Measurements from ENCODE around the gene AKAP8.

The AKAP8 gene

DNA sequence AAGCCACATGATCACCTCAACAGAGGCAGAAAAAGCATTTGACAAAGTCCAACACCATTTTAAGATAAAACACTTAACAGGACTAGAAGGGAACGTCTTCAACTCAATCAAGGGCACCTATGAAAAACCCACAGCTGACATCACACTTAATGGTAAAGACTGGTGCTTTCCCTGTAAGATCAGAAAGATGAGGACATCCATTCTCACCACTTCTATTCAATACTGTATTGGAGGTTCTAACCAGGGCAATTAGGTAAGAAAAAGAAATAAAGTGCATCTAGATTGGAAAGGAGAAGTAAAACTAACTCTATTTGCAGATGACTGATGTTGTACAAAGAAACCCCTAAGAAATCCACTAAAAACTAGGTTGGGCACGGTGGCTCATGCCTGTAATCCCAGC, 11.2 kb upstream of the AKAP8 start:
- TF ChIP-seq, protein P1, sequence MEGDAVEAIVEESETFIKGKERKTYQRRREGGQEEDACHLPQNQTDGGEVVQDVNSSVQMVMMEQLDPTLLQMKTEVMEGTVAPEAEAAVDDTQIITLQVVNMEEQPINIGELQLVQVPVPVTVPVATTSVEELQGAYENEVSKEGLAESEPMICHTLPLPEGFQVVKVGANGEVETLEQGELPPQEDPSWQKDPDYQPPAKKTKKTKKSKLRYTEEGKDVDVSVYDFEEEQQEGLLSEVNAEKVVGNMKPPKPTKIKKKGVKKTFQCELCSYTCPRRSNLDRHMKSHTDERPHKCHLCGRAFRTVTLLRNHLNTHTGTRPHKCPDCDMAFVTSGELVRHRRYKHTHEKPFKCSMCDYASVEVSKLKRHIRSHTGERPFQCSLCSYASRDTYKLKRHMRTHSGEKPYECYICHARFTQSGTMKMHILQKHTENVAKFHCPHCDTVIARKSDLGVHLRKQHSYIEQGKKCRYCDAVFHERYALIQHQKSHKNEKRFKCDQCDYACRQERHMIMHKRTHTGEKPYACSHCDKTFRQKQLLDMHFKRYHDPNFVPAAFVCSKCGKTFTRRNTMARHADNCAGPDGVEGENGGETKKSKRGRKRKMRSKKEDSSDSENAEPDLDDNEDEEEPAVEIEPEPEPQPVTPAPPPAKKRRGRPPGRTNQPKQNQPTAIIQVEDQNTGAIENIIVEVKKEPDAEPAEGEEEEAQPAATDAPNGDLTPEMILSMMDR (conservative IDR thresholded peaks at IDR 0.05; ENCODE audit: low read length) = no peak
- H3K4me3 ChIP-seq (ENCODE audit: low read length) = no peak overlapping the region
- DNase-seq (ENCODE audit: low read depth) = no peak

DNA sequence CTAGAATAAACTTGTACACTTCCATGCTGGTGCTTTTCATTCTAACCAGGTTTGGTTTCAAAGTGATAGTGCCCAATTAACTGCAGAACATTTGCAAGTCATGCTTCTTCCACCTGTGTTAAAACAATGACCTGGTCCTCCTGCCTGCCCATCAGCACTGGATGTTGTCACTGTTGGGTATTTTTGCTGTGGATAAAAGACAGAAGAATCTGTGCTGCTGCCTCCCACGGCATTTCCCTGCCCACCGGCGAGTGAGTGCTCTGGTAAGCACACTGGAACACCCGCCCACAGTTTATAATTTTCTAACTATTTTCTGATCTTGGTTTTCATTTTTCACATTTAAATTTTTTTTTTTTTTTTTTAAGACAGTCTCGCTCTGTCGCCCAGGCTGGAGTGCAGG, 2.3 kb upstream of the AKAP8 start:
- no peak overlapping the region for H3K4me3 ChIP-seq (ENCODE audit: low read length)
- TF ChIP-seq, protein P1 (conservative IDR thresholded peaks at IDR 0.05; ENCODE audit: low read length) = no peak

DNA sequence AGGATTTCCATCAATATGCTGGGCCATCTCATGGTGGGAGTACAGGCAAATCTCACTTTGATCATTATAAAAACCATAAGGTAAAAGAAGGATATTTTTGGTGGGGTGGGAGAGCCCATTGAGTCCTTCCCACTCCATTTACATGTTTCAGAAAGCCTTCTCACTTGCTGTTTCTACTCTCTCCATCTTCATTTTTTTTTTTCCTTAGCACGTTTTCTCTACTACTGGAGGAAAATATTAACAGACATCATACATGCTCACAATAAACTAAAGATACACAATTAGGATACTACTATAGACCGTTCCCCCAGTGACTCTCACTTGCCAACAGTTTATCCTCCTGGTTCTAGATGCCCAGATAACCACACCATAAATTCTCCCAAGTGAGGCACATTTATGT, 1.8 kb upstream of the AKAP8 start:
- DNase-seq (ENCODE audit: low read depth) = no peak
- H3K4me3 ChIP-seq (ENCODE audit: low read length) = no peak overlapping the region
- TF ChIP-seq, protein P1 (conservative IDR thresholded peaks at IDR 0.05; ENCODE audit: low read length) = no peak

More for the DNA sequence above, 2.3 kb upstream of the AKAP8 start:
- DNase-seq (ENCODE audit: low read depth) = no peak

DNA sequence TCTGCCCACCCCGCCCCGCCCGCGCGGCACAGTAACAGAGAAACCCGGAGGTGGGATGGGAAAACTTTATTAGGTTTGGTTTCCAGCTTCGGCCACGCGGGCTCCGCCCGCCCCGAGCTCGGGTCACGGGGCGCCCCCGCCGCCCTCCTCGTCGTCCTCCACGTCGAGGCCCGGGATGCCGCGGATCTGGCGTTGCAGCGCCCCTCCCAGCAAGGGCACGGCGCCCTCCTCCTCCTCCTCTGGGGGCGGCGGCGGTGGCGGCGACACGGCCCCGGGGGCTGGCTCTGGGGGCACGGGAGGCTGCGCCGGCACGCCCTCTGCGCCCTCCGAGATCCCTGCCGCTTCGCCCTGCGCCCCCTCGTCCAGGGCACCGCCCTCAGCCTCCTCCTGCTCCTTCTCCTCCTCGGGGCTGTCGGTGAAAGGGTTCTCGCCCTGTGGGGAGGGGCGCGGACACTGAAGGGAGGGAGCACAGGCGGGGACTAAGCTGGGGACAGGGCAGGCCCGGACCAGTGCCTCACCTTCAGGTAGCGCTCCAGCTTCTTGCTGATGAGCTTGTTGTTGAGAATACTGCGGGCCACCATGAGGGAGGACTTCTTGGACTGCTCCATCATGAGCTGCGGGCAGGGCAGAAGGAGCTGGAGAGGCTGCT, 536 bp upstream of the AKAP8 start:
- TF ChIP-seq, protein P1 (conservative IDR thresholded peaks at IDR 0.05; ENCODE audit: low read length) = no peak
- peak; percentile 37 for DNase-seq (ENCODE audit: low read depth)
- H3K4me3 ChIP-seq (ENCODE audit: low read length) = peak overlapping the region; percentile 69

DNA sequence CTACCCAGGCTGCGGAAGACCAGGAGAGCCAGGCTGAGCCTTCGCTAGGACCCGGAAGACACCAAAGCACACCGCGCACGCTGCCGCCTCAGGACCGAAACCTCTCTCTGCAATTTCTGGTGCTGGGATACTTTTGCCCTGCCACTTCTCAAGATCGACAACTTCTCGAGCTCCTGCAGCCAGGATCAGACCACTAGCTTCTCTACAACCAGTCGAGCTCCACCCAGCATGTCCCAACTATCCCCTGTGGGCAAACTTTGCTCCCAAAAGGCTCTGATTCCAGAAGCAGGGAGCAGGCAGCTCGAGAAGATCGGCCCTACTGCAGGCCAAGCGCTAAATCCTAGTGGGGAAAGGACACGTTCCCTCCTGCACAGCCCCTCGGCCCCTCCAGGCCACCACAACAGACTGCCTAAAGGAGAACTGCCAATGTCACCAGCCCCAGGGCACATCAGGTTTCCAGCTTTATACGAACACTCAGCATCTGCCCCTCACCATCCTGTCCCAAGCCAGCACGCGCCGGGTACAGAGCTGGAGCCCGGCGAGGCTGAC, 979 bp downstream of the AKAP8 start:
- peak overlapping the region; percentile 82 for H3K4me3 ChIP-seq (ENCODE audit: low read length)
- peak; percentile 49 for DNase-seq (ENCODE audit: low read depth)
- TF ChIP-seq, protein P1 (conservative IDR thresholded peaks at IDR 0.05; ENCODE audit: low read length) = no peak

DNA sequence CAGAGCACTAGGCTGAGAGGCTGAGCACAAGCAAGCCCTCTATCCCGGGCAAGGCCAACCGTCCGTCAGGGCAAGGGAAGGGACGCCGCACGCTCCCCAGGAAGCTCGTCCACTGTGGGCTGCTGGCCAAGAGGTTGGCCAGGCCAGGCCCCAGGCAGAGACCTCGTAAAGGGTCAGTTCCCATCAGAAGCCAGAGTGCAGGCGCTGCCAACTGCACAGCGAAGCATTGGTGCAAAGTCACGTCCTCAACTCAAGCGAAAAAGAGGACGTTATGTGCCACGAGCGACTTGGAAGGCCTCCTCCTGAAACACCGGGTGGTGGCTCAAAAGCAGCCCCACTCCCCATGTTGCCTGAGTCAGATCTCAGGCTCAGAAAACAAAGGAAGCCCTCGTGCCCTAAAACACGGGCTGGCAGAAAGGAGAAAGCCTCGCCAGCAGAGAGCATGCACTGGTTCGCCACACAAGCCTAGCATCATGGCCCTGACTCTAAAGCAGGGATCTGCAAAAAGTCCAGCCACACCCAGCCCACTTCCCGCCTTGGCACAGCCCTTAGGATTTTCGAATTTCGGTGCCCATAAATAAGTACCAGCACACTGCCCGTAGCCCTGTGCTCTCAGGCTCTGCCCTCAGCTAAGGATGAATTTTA, 4.7 kb downstream of the AKAP8 start:
- no peak overlapping the region for H3K4me3 ChIP-seq (ENCODE audit: low read length)
- no peak for DNase-seq (ENCODE audit: low read depth)
- TF ChIP-seq, protein P1 (conservative IDR thresholded peaks at IDR 0.05; ENCODE audit: low read length) = no peak
